Natural killer cell (primary cell): ENCODE measurements around the gene ROBO4. TPM values are rescaled to one million over a fixed set of nuclear protein-coding genes. Genes with fewer than 3 reads are reported as not detected.

Experiments
- ATAC-seq, 3 donors: fragments of 150-1000 bp in 2 of 3; fragments of 200-7000 bp in 1 of 3; cut with Tn5 transposase; 1 replicate in 1 of 3; 2 replicates in 2 of 3; pipeline ENCODE4 v1.10.0; 2021; ENCODE audit warnings: mild to moderate bottlenecking in 2 of 3, moderate library complexity in 2 of 3
- DNase-seq, 2 donors: peaks; one replicate each; pipeline versions ENCODE4 v3.0.0 to v3.0.0-alpha.2; 2013 to 2021; ENCODE audit warnings: mixed read lengths in 1 of 2
- H3K27ac ChIP-seq: one replicate; pipeline ENCODE4 v1.5.1; 2013; ENCODE audit warnings: mild to moderate bottlenecking, low read length
- H3K27me3 ChIP-seq: one replicate; pipeline ENCODE4 v1.6.1; 2013; ENCODE audit warnings: low read length; ENCODE audit not compliant: control insufficient read depth, insufficient read depth
- H3K36me3 ChIP-seq: one replicate; pipeline ENCODE4 v1.6.1; 2013; ENCODE audit warnings: low read length; ENCODE audit not compliant: control insufficient read depth, insufficient read depth
- H3K4me1 ChIP-seq: one replicate; pipeline ENCODE4 v1.6.1; 2013; ENCODE audit warnings: low read length; ENCODE audit not compliant: control insufficient read depth, insufficient read depth
- H3K4me3 ChIP-seq: one replicate; pipeline ENCODE4 v1.5.1; 2013; ENCODE audit warnings: low read length
- H3K9me3 ChIP-seq: one replicate; pipeline ENCODE4 v1.6.1; 2013; ENCODE audit warnings: low read length; ENCODE audit not compliant: control insufficient read depth, insufficient read depth
- H3K27ac Mint-ChIP-seq, 2 donors: one replicate each; pipeline ENCODE4 v1.8.0; 2022; ENCODE audit warnings: mild to moderate bottlenecking in 2 of 2, mixed read lengths in 2 of 2, moderate library complexity in 1 of 2
- H3K27me3 Mint-ChIP-seq, 2 donors: one replicate each; pipeline ENCODE4 v1.8.0; 2022; ENCODE audit warnings: low read depth in 2 of 2, mixed read lengths in 2 of 2
- H3K36me3 Mint-ChIP-seq: one replicate; pipeline ENCODE4 v1.8.0; 2022; ENCODE audit warnings: mixed read lengths
- H3K4me1 Mint-ChIP-seq, 2 donors: one replicate each; pipeline ENCODE4 v1.8.0; 2022; ENCODE audit warnings: mixed read lengths in 2 of 2
- H3K4me3 Mint-ChIP-seq: one replicate; pipeline ENCODE4 v1.8.0; 2022; ENCODE audit warnings: mild to moderate bottlenecking, moderate library complexity, mixed read lengths
- H3K9me3 Mint-ChIP-seq, 2 donors: one replicate each; pipeline ENCODE4 v1.8.0; 2022; ENCODE audit warnings: mixed read lengths in 2 of 2
- whole genome bisulfite sequencing: methylation state at CpG from one replicate; pipeline ENCODE4 v1.1.7; 2013; ENCODE audit warnings: missing lambda C conversion rate; ENCODE audit not compliant: insufficient coverage; 5-methylcytosine and 5-hydroxymethylcytosine counted together
- intact Hi-C: fragments of 100-400 bp; cut with micrococcal nuclease; formaldehyde crosslinking; loops from one replicate; pipeline ENCODE4 v1.14.2; 2022
- total RNA-seq, 4 donors: library from RNA; stranded (reverse); fragments of 120-200 nt in 1 of 4; gene quantifications; one replicate each; pipeline versions ENCODE4 v1.2.3 to v1.2.4, GENCODE V29; 2013 to 2022
- TF ChIP-seq, protein P1 (sequence below): fragments of 200-600 bp; IDR thresholded peaks from one replicate; pipeline ENCODE4 v1.8.0; 2022; ENCODE audit warnings: antibody characterized with exemption

ROBO4 gene
- total RNA-seq, 3 donors from 2014 or later (not counting 1 experiment from before 2014, with no cell fraction given) = not detected

DNA sequence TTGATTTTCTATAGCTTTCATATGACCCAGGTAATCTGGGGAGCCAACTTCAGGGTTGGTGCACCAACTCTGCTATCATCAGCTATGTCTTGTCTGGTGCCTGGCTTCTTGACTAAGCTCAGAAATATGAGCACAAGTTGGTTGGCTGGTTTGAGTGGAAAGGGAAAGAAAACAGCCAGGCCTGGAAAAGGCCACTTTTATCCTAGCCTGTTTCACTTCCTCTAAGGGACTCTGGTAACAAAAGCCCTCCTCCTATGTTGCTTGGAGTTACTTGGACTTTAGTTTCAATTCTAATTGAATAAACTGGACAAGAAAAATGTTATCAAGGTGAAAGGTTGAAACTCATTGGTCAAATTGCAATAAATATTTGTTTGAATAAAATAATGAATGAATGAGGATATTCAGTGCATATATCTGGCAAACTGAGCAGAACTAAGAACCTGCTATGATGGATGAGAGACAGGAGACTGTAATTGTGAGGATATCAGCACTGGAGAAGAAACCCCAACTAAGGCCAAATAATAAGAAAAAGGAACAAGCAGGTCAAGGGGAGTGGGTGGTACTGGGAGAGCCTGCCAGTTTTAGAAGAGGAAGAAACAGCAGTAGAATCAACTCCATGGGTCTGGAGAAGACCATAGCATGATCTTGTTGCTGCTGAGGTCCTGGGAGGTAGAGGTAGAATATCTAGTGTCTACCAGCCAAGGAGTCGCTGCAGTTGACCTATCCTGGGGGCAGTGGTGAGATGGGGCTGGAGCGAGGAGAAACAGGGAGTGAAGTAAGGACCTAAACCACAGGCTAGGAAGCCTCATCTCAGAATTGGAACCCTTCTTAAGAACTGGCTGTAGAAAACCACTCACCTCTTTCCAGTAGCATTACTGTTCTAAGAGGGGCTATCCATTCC lies 8.2 kb downstream of the ROBO4 start:
- no peak overlapping the region for H3K27ac Mint-ChIP-seq
- TF ChIP-seq, protein P1, sequence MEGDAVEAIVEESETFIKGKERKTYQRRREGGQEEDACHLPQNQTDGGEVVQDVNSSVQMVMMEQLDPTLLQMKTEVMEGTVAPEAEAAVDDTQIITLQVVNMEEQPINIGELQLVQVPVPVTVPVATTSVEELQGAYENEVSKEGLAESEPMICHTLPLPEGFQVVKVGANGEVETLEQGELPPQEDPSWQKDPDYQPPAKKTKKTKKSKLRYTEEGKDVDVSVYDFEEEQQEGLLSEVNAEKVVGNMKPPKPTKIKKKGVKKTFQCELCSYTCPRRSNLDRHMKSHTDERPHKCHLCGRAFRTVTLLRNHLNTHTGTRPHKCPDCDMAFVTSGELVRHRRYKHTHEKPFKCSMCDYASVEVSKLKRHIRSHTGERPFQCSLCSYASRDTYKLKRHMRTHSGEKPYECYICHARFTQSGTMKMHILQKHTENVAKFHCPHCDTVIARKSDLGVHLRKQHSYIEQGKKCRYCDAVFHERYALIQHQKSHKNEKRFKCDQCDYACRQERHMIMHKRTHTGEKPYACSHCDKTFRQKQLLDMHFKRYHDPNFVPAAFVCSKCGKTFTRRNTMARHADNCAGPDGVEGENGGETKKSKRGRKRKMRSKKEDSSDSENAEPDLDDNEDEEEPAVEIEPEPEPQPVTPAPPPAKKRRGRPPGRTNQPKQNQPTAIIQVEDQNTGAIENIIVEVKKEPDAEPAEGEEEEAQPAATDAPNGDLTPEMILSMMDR = no peak
- no peak overlapping the region for H3K4me3 Mint-ChIP-seq
- Histone ChIP-seq H3K36me3 (no peaks in the 10 kb centered on the region), H3K27ac (no peak overlapping the region), H3K4me3 (no peak overlapping the region), H3K4me1 (no peaks in the 10 kb centered on the region), H3K9me3 (no peaks in the 10 kb centered on the region), H3K27me3 (no peaks in the 10 kb centered on the region)
- ATAC-seq = no peak
- peaks cover 0 to 5% of the 10 kb centered on the region in 2 donors for H3K27me3 Mint-ChIP-seq
- H3K4me1 Mint-ChIP-seq = no peaks in the 10 kb centered on the region
- H3K9me3 Mint-ChIP-seq = no peaks in the 10 kb centered on the region
- intact Hi-C loops = no loop called here
- DNase-seq = no peak
- 71% methylated on average over 2 of the region's 2 CpGs for WGBS
- no peaks in the 10 kb centered on the region for H3K36me3 Mint-ChIP-seq

DNA sequence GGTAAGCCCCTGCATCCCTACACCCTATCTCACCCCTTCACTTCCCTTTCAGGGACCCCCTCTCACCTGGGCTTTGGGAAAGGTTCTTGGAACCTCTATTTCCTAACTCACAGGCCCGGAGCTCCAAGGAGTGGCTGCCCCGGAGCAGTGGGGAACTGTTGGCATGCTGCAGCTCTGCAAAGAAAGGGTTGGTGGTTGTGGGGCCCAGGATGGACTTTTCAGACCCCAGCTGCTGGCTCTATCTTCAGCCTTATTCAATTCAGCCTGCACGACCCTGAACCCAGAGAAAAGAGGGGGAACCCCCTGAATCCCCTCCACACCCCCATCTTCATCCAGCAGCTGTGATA lies 10.0 kb downstream of the ROBO4 start:
- TF ChIP-seq, protein P1 = no peak
- Histone ChIP-seq H3K36me3 (no peaks in the 10 kb centered on the region), H3K4me1 (no peaks in the 10 kb centered on the region), H3K27ac (no peak overlapping the region), H3K4me3 (no peak overlapping the region), H3K9me3 (no peaks in the 10 kb centered on the region), H3K27me3 (no peaks in the 10 kb centered on the region)
- intact Hi-C loops = no loop called here
- Mint-ChIP-seq H3K27me3 (peaks cover 0 to 5% of the 10 kb centered on the region in 2 donors), H3K27ac (no peak overlapping the region), H3K9me3 (no peaks in the 10 kb centered on the region), H3K4me3 (no peak overlapping the region), H3K4me1 (no peaks in the 10 kb centered on the region), H3K36me3 (no peaks in the 10 kb centered on the region)
- WGBS = 100% methylated on average over 1 of the region's 3 CpGs
- DNase-seq (no peak), ATAC-seq (no peak)

DNA sequence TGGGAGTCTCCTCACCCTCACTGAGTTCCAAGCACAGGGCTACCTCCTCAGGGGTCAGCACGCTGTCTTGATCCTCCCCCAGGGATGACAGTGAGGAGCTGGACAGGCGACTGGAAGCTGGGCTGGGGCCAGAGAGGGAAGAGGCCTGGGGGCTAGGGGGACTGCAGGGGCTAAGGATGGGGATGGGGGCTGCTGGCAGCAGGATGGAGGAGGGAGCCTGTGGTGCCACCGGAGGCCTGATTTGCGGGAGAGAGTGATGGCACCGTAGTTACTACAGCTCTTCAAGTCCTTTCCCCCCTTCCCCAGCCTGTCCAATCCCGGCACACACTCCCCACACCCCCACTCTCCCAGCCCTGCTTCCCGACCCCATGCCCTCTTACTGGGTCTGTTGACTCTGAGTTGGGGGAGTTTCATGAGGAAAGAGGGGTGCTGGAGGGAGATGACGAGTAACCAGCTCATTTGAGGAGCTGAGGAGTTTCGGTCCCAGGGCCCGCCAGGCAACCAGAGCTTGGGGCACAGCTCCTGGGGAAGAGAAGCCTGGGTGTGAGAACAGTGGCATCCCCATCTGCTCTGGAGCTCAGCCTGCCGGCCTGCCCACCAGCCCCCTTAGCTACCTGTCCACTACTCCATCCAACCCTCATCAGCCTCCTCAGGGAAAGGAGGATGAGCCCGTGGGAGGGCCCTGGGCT lies 10.5 kb downstream of the ROBO4 start:
- Mint-ChIP-seq H3K27ac (no peak overlapping the region), H3K4me1 (no peaks in the 10 kb centered on the region), H3K4me3 (no peak overlapping the region), H3K9me3 (no peaks in the 10 kb centered on the region), H3K36me3 (no peaks in the 10 kb centered on the region), H3K27me3 (peaks cover 0 to 5% of the 10 kb centered on the region in 2 donors)
- intact Hi-C loops = no loop called here
- H3K27ac ChIP-seq = no peak overlapping the region
- H3K9me3 ChIP-seq = no peaks in the 10 kb centered on the region
- no peaks in the 10 kb centered on the region for H3K27me3 ChIP-seq
- H3K4me3 ChIP-seq = no peak overlapping the region
- no peaks in the 10 kb centered on the region for H3K4me1 ChIP-seq
- ATAC-seq (no peak), DNase-seq (no peak)
- WGBS = 88% methylated on average over 10 of the region's 12 CpGs
- TF ChIP-seq, protein P1 = no peak
- H3K36me3 ChIP-seq = no peaks in the 10 kb centered on the region
